Upper lobe of right lung (tissue), 1 donor: Measurements from ENCODE around the gene AHDC1. TPM values are rescaled to one million over a fixed set of nuclear protein-coding genes. Genes with fewer than 3 reads are reported as not detected.
A peak's percentile ranks its signal among the peaks of the same experiment; 100 is the strongest.
"Not testable (repeated sequence)": the region's sequence is repeated elsewhere in the genome, so short reads cannot be mapped to it uniquely, and the experiment has no call there.

Experiments
- ATAC-seq: fragments of 200-7000 bp; cut with Tn5 transposase; one replicate; pipeline ENCODE4 v1.9.1; 2020; ENCODE audit warnings: mild to moderate bottlenecking, moderate library complexity
- DNase-seq: peaks from one replicate; pipeline ENCODE4 v3.0.0-alpha.2; 2020
- H3K27ac ChIP-seq: fragments of 200-600 bp; one replicate; pipeline ENCODE4 v1.8.0; 2022
- H3K27me3 ChIP-seq: fragments of 200-600 bp; one replicate; pipeline ENCODE4 v1.8.0; 2022; ENCODE audit warnings: mild to moderate bottlenecking
- H3K36me3 ChIP-seq: fragments of 200-600 bp; one replicate; pipeline ENCODE4 v1.8.0; 2022
- H3K4me1 ChIP-seq: fragments of 200-600 bp; one replicate; pipeline ENCODE4 v1.8.0; 2022
- H3K4me3 ChIP-seq: fragments of 200-600 bp; one replicate; pipeline ENCODE4 v1.8.0; 2022; ENCODE audit warnings: mild to moderate bottlenecking
- H3K9me3 ChIP-seq: fragments of 200-600 bp; one replicate; pipeline ENCODE4 v1.8.0; 2022
- intact Hi-C: fragments of 100-400 bp; cut with DNase I; formaldehyde crosslinking; loops from one replicate; pipeline ENCODE4 v1.11.0; 2022
- total RNA-seq: library from RNA; stranded (reverse); fragmentation: NEBNext Ultra II Directional; extraction: Animal tissue kit (Norgen Biotek cat#: 25700); gene quantifications from one replicate; pipeline ENCODE4 v1.2.1, GENCODE V29; 2021
- TF ChIP-seq, protein P1 (sequence below): fragments of 200-600 bp; IDR thresholded peaks from one replicate; pipeline ENCODE4 v1.8.0; 2022; ENCODE audit warnings: antibody characterized with exemption
- donor health status: DM: no; HTN: yes; CAD: no; lungs with severe emphysema.

AHDC1 gene
- total RNA-seq, 1 donor from 2014 or later: 34.2 TPM

GRCh38 chr1:27506703-27507102 is 97.2 kb downstream of the AHDC1 start:
- TF ChIP-seq, protein P1, sequence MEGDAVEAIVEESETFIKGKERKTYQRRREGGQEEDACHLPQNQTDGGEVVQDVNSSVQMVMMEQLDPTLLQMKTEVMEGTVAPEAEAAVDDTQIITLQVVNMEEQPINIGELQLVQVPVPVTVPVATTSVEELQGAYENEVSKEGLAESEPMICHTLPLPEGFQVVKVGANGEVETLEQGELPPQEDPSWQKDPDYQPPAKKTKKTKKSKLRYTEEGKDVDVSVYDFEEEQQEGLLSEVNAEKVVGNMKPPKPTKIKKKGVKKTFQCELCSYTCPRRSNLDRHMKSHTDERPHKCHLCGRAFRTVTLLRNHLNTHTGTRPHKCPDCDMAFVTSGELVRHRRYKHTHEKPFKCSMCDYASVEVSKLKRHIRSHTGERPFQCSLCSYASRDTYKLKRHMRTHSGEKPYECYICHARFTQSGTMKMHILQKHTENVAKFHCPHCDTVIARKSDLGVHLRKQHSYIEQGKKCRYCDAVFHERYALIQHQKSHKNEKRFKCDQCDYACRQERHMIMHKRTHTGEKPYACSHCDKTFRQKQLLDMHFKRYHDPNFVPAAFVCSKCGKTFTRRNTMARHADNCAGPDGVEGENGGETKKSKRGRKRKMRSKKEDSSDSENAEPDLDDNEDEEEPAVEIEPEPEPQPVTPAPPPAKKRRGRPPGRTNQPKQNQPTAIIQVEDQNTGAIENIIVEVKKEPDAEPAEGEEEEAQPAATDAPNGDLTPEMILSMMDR: no peak
- Histone ChIP-seq H3K9me3 (no peaks in the 10 kb centered on the region), H3K27me3 (no peaks in the 10 kb centered on the region), H3K27ac (no peak overlapping the region), H3K36me3 (no peaks in the 10 kb centered on the region), H3K4me3 (no peak overlapping the region), H3K4me1 (peaks cover 23% of the 10 kb centered on the region)
- intact Hi-C loops: no loop called here
- no peak for DNase-seq
- no peak for ATAC-seq

- no peaks in the 10 kb centered on the region for H3K9me3 ChIP-seq
- DNase-seq: no peak
- peaks cover 23% of the 10 kb centered on the region for H3K4me1 ChIP-seq
- no peak for ATAC-seq
- peak overlapping the region; percentile 90 for H3K27ac ChIP-seq
- no peaks in the 10 kb centered on the region for H3K27me3 ChIP-seq
- TF ChIP-seq, protein P1: no peak
- intact Hi-C loops: no loop called here
- H3K36me3 ChIP-seq: no peaks in the 10 kb centered on the region
- H3K4me3 ChIP-seq: no peak overlapping the region
Observed at GRCh38 chr1:27505420-27505680, 98.6 kb downstream of the AHDC1 start.

- peak; percentile 83 for ATAC-seq
- peak overlapping the region; percentile 90 for H3K27ac ChIP-seq
- H3K9me3 ChIP-seq: no peaks in the 10 kb centered on the region
- no peak for DNase-seq
- no peaks in the 10 kb centered on the region for H3K36me3 ChIP-seq
- H3K4me3 ChIP-seq: peak overlapping the region; percentile 23
- intact Hi-C loops: no loop called here
- TF ChIP-seq, protein P1: no peak
- no peaks in the 10 kb centered on the region for H3K27me3 ChIP-seq
- H3K4me1 ChIP-seq: peaks cover 23% of the 10 kb centered on the region
Observed at GRCh38 chr1:27504588-27505419, 99.1 kb downstream of the AHDC1 start.

DNA sequence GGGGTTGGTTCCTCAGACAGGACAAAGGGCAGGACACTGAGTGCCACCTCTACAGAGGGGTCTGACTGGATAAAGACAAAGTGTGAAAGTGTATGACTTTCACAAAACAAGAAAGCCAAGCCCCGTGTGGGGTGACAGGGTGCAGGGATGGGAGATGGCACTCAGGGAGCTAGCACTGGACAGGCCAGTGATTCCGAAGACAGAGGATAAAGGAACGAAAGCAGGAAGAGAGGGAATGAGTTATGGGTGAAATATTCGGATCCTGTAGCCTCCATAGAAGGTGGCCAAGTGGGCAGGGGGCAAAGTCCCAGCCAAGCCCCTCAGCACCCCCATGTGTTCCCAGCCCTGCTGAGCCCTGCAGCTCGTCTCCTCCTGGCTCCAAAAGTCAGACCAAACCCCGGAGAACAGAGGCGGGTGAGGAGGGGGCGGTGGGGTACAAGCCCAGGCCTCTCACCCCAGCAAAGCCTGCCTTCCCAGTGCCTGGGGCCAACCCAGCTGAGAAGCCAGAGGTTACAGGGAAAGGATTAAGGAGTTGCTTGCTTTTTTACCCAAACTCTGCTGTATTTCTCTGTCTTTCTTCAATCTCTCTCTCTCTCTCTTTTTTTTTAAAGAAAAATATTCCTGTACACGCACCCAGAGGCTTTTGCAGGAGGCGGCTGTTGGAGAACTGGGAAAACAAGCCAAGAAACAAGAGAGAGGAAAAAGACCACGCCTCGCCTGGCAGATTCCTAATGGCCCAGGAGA is 99.9 kb downstream of the AHDC1 start:
- DNase-seq (no peak), ATAC-seq (no peak)
- intact Hi-C loops: no loop called here
- H3K36me3 ChIP-seq: no peaks in the 10 kb centered on the region
- peaks cover 23% of the 10 kb centered on the region for H3K4me1 ChIP-seq
- peak overlapping the region; percentile 90 for H3K27ac ChIP-seq
- H3K27me3 ChIP-seq: no peaks in the 10 kb centered on the region
- TF ChIP-seq, protein P1: no peak
- H3K9me3 ChIP-seq: no peaks in the 10 kb centered on the region
- H3K4me3 ChIP-seq: peak overlapping the region; percentile 23

DNA sequence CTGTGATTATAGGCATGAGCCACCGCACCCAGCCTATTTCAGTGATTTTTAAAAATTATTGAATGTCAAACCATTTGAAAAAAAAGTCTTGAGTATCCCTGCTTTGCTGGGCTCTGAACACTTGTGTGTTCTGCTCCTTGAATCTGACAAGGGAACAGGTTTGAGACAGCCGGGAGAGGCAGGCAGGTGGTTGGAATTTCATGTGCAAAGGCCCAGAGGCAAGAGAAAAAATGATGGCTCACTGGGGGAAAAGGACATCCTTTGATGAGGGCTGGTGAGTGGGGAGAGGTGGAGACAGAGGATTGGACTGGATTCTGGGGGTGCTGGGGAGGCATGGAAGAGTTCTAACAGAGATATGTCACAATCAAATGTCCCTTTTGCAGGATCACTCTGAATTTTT is 100.9 kb downstream of the AHDC1 start:
- H3K4me3 ChIP-seq: no peak overlapping the region
- no peaks in the 10 kb centered on the region for H3K9me3 ChIP-seq
- H3K27me3 ChIP-seq: no peaks in the 10 kb centered on the region
- peak overlapping the region; percentile 90 for H3K27ac ChIP-seq
- intact Hi-C loops: no loop called here
- H3K4me1 ChIP-seq: peaks cover 23% of the 10 kb centered on the region
- H3K36me3 ChIP-seq: no peaks in the 10 kb centered on the region
- DNase-seq (no peak), ATAC-seq (no peak)
- TF ChIP-seq, protein P1: no peak

DNA sequence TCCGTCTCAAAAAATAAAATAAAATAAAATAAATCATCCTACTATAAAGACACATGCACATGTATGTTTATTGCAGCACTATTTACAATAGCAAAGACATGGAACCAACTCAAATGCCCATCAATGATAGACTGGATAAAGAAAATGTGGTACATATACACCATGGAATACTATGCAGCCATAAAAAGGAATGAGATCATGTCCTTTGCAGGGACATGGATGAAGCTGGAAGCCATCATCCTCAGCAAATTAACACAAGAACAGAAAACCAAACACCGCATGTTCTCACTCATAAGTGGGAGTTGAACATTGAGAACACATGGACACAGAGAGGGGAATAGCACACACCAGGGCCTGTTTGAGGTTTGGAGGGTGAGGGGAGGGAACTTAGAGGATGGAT is 102.8 kb downstream of the AHDC1 start:
- not testable (repeated sequence) for ATAC-seq, DNase-seq

More for the DNA sequence above, 102.8 kb downstream of the AHDC1 start:
- H3K4me3 ChIP-seq, intact Hi-C loops, H3K9me3 ChIP-seq, H3K27ac ChIP-seq, H3K27me3 ChIP-seq, H3K36me3 ChIP-seq: not testable (repeated sequence)
- peaks cover 23% of the 10 kb centered on the region for H3K4me1 ChIP-seq
